ENCODE results near the gene GPX2. TPM values are rescaled to one million over a fixed set of nuclear protein-coding genes. Genes with fewer than 3 reads are reported as not detected.

Gene GPX2
- total RNA-seq, 2 experiments from 2014 or later = not detected

GRCh38 chr14:64947710-64948611, 5.4 kb upstream of the GPX2 start:
- Histone ChIP-seq H3K4me3 (ENCODE audit: low read depth, low read length, poor library complexity, severe bottlenecking) (no peak overlapping the region), H3K4me2 (ENCODE audit: low read length) (no peak overlapping the region), H3K9me3 (ENCODE audit: low read length) (no peaks in the 10 kb centered on the region), H3K27ac (ENCODE audit: low read depth, low read length, poor library complexity, severe bottlenecking) (no peak overlapping the region), H2AFZ (ENCODE audit: low read length) (no peak overlapping the region), H3K79me2 (ENCODE audit: insufficient read depth, low read depth, low read length) (no peaks in the 10 kb centered on the region), H3K9me2 (ENCODE audit: insufficient read depth, low read length) (no peaks in the 10 kb centered on the region), H3K4me1 (ENCODE audit: insufficient read depth, low read length, poor library complexity, severe bottlenecking) (no peaks in the 10 kb centered on the region), H4K20me1 (ENCODE audit: insufficient read depth, low read length) (no peaks in the 10 kb centered on the region; the same call in 1 of the 2 replicates), H3K36me3 (ENCODE audit: insufficient read depth, low read length) (peaks cover 16% of the 10 kb centered on the region)
- BruUV-seq (replicated peaks) = no TSS peak
- ChIA-PET CTCF (ENCODE audit: unreplicated experiment) (interaction anchor here (1.2 kb wide), 1 partner anchor 22 kb away, joined by 4 read pairs; no protein-coding TSS in a partner anchor), POLR2A (no interaction called here)
- TF ChIP-seq CTCF (conservative IDR thresholded peaks at IDR 0.05; ENCODE audit: low read length) = no peak
- no peak for TF ChIP-seq EZH2phosphoT487 (IDR thresholded peaks at IDR 0.05; ENCODE audit: borderline replicate concordance, low read depth, low read length)
- intact Hi-C loops (cut with micrococcal nuclease; ENCODE audit: unreplicated experiment) = loop anchor here (10.0 kb wide), 1 partner anchor 983 kb away; no protein-coding TSS in a partner anchor
- DNase-seq (ENCODE audit: low spot score) = no peak

GRCh38 chr14:64946310-64947045, 3.9 kb upstream of the GPX2 start:
- no peak for DNase-seq (ENCODE audit: low spot score)
- Histone ChIP-seq H2AFZ (ENCODE audit: low read length) (no peak overlapping the region), H3K36me3 (ENCODE audit: insufficient read depth, low read length) (peaks cover 16% of the 10 kb centered on the region), H3K27ac (ENCODE audit: low read depth, low read length, poor library complexity, severe bottlenecking) (no peak overlapping the region), H3K4me2 (ENCODE audit: low read length) (no peak overlapping the region), H3K79me2 (ENCODE audit: insufficient read depth, low read depth, low read length) (no peaks in the 10 kb centered on the region), H3K9me2 (ENCODE audit: insufficient read depth, low read length) (no peaks in the 10 kb centered on the region), H3K9me3 (ENCODE audit: low read length) (no peaks in the 10 kb centered on the region), H3K4me3 (ENCODE audit: low read depth, low read length, poor library complexity, severe bottlenecking) (no peak overlapping the region), H3K4me1 (ENCODE audit: insufficient read depth, low read length, poor library complexity, severe bottlenecking) (no peaks in the 10 kb centered on the region), H4K20me1 (ENCODE audit: insufficient read depth, low read length) (no peaks in the 10 kb centered on the region)
- ChIA-PET POLR2A (interaction anchor here (0.6 to 1.3 kb wide), 2 partner anchors 10 to 261 kb away, joined by 3 read pairs; no protein-coding TSS in a partner anchor), CTCF (ENCODE audit: unreplicated experiment) (interaction anchor here (1.2 kb wide), 1 partner anchor 24 kb away, joined by 4 read pairs; no protein-coding TSS in a partner anchor)
- intact Hi-C loops (cut with micrococcal nuclease; ENCODE audit: unreplicated experiment) = loop anchor here (10.0 kb wide), 1 partner anchor 982 kb away; no protein-coding TSS in a partner anchor
- BruUV-seq (replicated peaks) = no TSS peak
- no peak for TF ChIP-seq CTCF (conservative IDR thresholded peaks at IDR 0.05; ENCODE audit: low read length)
- no peak for TF ChIP-seq EZH2phosphoT487 (IDR thresholded peaks at IDR 0.05; ENCODE audit: borderline replicate concordance, low read depth, low read length)
